Airway epithelial cell (primary cell): ENCODE data around the gene DPYSL4. TPM values are rescaled to one million over a fixed set of nuclear protein-coding genes. Genes with fewer than 3 reads are reported as not detected.

Experiments
- total RNA-seq: library from RNA; depleted of rRNA; stranded (reverse); fragments of >200 nt; gene quantifications from 2 replicates; pipeline ENCODE4 v1.2.3, GENCODE V29; 2015

Gene DPYSL4
- 0.14 and 0.71 TPM in 2 replicates for total RNA-seq

GRCh38 chr10:132186488-132187429 is at the start of gene DPYSL4:
Gene DPYSL4, plus strand, starts transcription at chr10:132186948. Its CDS starts 116 bp downstream, at chr10:132187064.

Other genes with a start within 250 kb of the DPYSL4 start
- 254 and 348 TPM in 2 replicates for gene BNIP3, start 205.0 kb upstream of the DPYSL4 start, total RNA-seq
- not detected in 2 replicates for gene JAKMIP3, start 121.0 kb upstream of the DPYSL4 start, total RNA-seq
- 5.9 and 7.7 TPM in 2 replicates for gene STK32C, start 121.0 kb downstream of the DPYSL4 start, total RNA-seq
- gene LRRC27, start 145.2 kb downstream of the DPYSL4 start, total RNA-seq: 2.8 and 6.5 TPM in 2 replicates
- 27.5 and 30.3 TPM in 2 replicates for gene PWWP2B, start 210.3 kb downstream of the DPYSL4 start, total RNA-seq